NK-92 (cell line): ENCODE data around the gene SP110.
"Not testable (repeated sequence)": the region's sequence is repeated elsewhere in the genome, so short reads cannot be mapped to it uniquely, and the experiment has no call there.

ENCODE experiments used
- DNase-seq: peaks from one replicate; lab custom pipeline; 2025; ENCODE audit not compliant: unreplicated experiment; lab: John Stamatoyannopoulos, UW

Gene SP110

GRCh38 chr2:230219419-230220331 is at the start of gene SP110:
TSS of gene SP110 (minus strand) at chr2:230219984. CDS start at chr2:230216927, 3,057 bp downstream.
- no peak for DNase-seq

GRCh38 chr2:230268606-230269243 is 48.9 kb upstream of the SP110 start:
- DNase-seq = no peak

GRCh38 chr2:230267556-230267955 is 47.8 kb upstream of the SP110 start:
- no peak for DNase-seq

- DNase-seq = no peak
Measured at GRCh38 chr2:230267059-230267458, 47.3 kb upstream of the SP110 start.

- DNase-seq = no peak
Measured at GRCh38 chr2:230266638-230267037, 46.9 kb upstream of the SP110 start.

- not testable (repeated sequence) for DNase-seq
Measured at GRCh38 chr2:230264945-230265344, 45.2 kb upstream of the SP110 start.

- no peak for DNase-seq
Measured at GRCh38 chr2:230262246-230262645, 42.5 kb upstream of the SP110 start.

GRCh38 chr2:230258483-230258882 is 38.7 kb upstream of the SP110 start:
- no peak for DNase-seq

GRCh38 chr2:230256733-230257332 is 37.0 kb upstream of the SP110 start:
- no peak for DNase-seq

GRCh38 chr2:230254152-230254881 is 34.5 kb upstream of the SP110 start:
- no peak for DNase-seq

GRCh38 chr2:230250231-230250630 is 30.4 kb upstream of the SP110 start:
- DNase-seq = no peak

- no peak for DNase-seq
Measured at GRCh38 chr2:230246206-230246605, 26.4 kb upstream of the SP110 start.

GRCh38 chr2:230244211-230244610 is 24.4 kb upstream of the SP110 start:
- no peak for DNase-seq

GRCh38 chr2:230234845-230235244 is 15.1 kb upstream of the SP110 start:
- DNase-seq = no peak

GRCh38 chr2:230234122-230234722 is 14.4 kb upstream of the SP110 start:
- no peak for DNase-seq

- no peak for DNase-seq
Measured at GRCh38 chr2:230231251-230231650, 11.5 kb upstream of the SP110 start.

GRCh38 chr2:230230496-230231200 is 10.9 kb upstream of the SP110 start:
- no peak for DNase-seq

- no peak for DNase-seq
Measured at GRCh38 chr2:230230087-230230486, 10.3 kb upstream of the SP110 start.

GRCh38 chr2:230227216-230227615 is 7.4 kb upstream of the SP110 start:
- DNase-seq = no peak

- no peak for DNase-seq
Measured at GRCh38 chr2:230226051-230226551, 6.3 kb upstream of the SP110 start.
